GM12878 (cell line): ENCODE data around the gene DIAPH1. TPM values are rescaled to one million over a fixed set of nuclear protein-coding genes. Genes with fewer than 3 reads are reported as not detected.

Experiments used
- BCL11A ChIP-seq: IDR thresholded peaks from 2 replicates; pipeline ENCODE4 v1.6.1; 2011; ENCODE audit warnings: low read depth, low read length
- CREB1 ChIP-seq: IDR thresholded peaks from 2 replicates; pipeline ENCODE4 v1.6.1; 2012; ENCODE audit warnings: low read depth, mild to moderate bottlenecking, inconsistent platforms
- DPF2 ChIP-seq: fragments of 450-650 bp; IDR thresholded peaks from 2 replicates; pipeline ENCODE4 v1.6.1; 2017; ENCODE audit warnings: mild to moderate bottlenecking
- EED ChIP-seq: sonication (generic); IDR thresholded peaks from 2 replicates; pipeline ENCODE4 v1.6.1; 2016; ENCODE audit warnings: antibody characterized with exemption, low read depth
- EGR1 ChIP-seq, 2 experiments: IDR thresholded peaks; 1 replicate in 1 of 2; 2 replicates in 1 of 2; pipeline ENCODE4 v1.6.1; 2011 to 2012; ENCODE audit warnings: low read depth in 2 of 2, low read length in 2 of 2, borderline replicate concordance in 1 of 2, mild to moderate bottlenecking in 1 of 2, moderate library complexity in 1 of 2
- EZH2 ChIP-seq: IDR thresholded peaks from 2 replicates; pipeline ENCODE4 v1.6.1; 2012; ENCODE audit warnings: low read depth, mild to moderate bottlenecking, control low read depth, inconsistent platforms, low read length, borderline replicate concordance; ENCODE audit not compliant: control insufficient read depth
- IRF4 ChIP-seq: IDR thresholded peaks from 2 replicates; pipeline ENCODE4 v1.6.1; 2011; ENCODE audit warnings: low read depth, low read length
- MYC ChIP-seq: IDR thresholded peaks from 2 replicates; pipeline ENCODE4 v1.6.1; 2011; ENCODE audit warnings: mild to moderate bottlenecking, low read length, moderate library complexity, inconsistent platforms; ENCODE audit not compliant: insufficient read depth, insufficient replicate concordance, insufficient read length, severe bottlenecking
- POU2F2 ChIP-seq: IDR thresholded peaks from 3 replicates; pipeline ENCODE4 v1.6.1; 2011; ENCODE audit warnings: low read depth, mild to moderate bottlenecking, low read length, borderline replicate concordance
- RAD21 ChIP-seq: IDR thresholded peaks from 2 replicates; pipeline ENCODE4 v1.6.1; 2011; ENCODE audit warnings: mild to moderate bottlenecking, low read depth, low read length, moderate library complexity; ENCODE audit not compliant: insufficient read depth
- RBBP5 ChIP-seq: fragments of 200-600 bp; sonication (generic); conservative IDR thresholded peaks from 2 replicates; pipeline ENCODE4 v1.6.1; 2016
- YY1 ChIP-seq: IDR thresholded peaks from 2 replicates; pipeline ENCODE4 v1.6.1; 2011; ENCODE audit warnings: low read depth, mild to moderate bottlenecking, low read length
- ZNF207 ChIP-seq: fragments of 450-650 bp; IDR thresholded peaks from 2 replicates; pipeline ENCODE4 v1.6.1; 2014; ENCODE audit warnings: antibody characterized with exemption, mild to moderate bottlenecking, borderline replicate concordance
- ZSCAN29 ChIP-seq: fragments of 450-650 bp; IDR thresholded peaks from 2 replicates; pipeline ENCODE4 v1.6.1; 2017; ENCODE audit warnings: mild to moderate bottlenecking, moderate library complexity
- polyA plus RNA-seq, 11 experiments: library from polyadenylated mRNA; depleted of rRNA in 4 of 11; unstranded in 6 of 11; stranded (reverse) in 5 of 11; fragments of >200 nt; fragmentation: Nextera tagmentation in 4 of 11; fragmentation: Illumina TruSeq in 1 of 11; extraction: Ambion mirVana in 4 of 11; extraction: Trizol in 1 of 11; gene quantifications; 1 replicate in 1 of 11; 2 replicates in 10 of 11; pipeline versions ENCODE4 v1.2.1 to v1.2.3, GENCODE V29; 2011 to 2016; ENCODE audit warnings: inconsistent platforms in 2 of 11, missing spikeins in 2 of 11, low read depth in 1 of 11
- total RNA-seq, 4 experiments: library from RNA; depleted of rRNA in 3 of 4; stranded (reverse); fragments of >200 nt in 3 of 4; fragmentation: Illumina TruSeq in 1 of 4; extraction: Trizol in 1 of 4; gene quantifications; 2 replicates each; pipeline versions ENCODE4 v1.2.1 to v1.2.3, GENCODE V29; 2013 to 2021
- TF ChIP-seq, protein P1 (sequence below): IDR thresholded peaks from 2 replicates; pipeline ENCODE4 v1.6.1; 2012; ENCODE audit warnings: low read length, inconsistent platforms
- TF ChIP-seq, protein P2 (sequence below): IDR thresholded peaks from 2 replicates; pipeline ENCODE4 v1.6.1; 2011; ENCODE audit warnings: low read depth, low read length, improper control_type of control experiment, borderline replicate concordance
- TF ChIP-seq, protein P3 (sequence below): fragments of 150-350 bp; IDR thresholded peaks from 2 replicates; pipeline ENCODE4 v1.6.1; 2016; ENCODE audit warnings: low read depth, low read length
- TF ChIP-seq, protein P4 (sequence below): fragments of 450-650 bp; IDR thresholded peaks from 2 replicates; pipeline ENCODE4 v1.6.1; 2014; ENCODE audit warnings: mild to moderate bottlenecking
- TF ChIP-seq, protein P5 (sequence below), 3 experiments: IDR thresholded peaks in 2 of 3; conservative IDR thresholded peaks in 1 of 3; 2 replicates each; pipeline ENCODE4 v1.5.1; 2011; ENCODE audit warnings: low read depth in 3 of 3, low read length in 3 of 3, mild to moderate bottlenecking in 3 of 3, control low read depth in 2 of 3, moderate library complexity in 2 of 3, inconsistent platforms in 1 of 3, mixed read lengths in 1 of 3; ENCODE audit not compliant: control insufficient read depth in 2 of 3, insufficient read depth in 1 of 3; ENCODE audit errors: extremely low read depth in 1 of 3

The DIAPH1 gene
- total and polyA plus RNA-seq, 10 of the 15 experiments (the other 5 are each of a cell fraction or from before 2014, with no cell fraction given), result 37.8 to 168 (median 59.0) TPM

DNA sequence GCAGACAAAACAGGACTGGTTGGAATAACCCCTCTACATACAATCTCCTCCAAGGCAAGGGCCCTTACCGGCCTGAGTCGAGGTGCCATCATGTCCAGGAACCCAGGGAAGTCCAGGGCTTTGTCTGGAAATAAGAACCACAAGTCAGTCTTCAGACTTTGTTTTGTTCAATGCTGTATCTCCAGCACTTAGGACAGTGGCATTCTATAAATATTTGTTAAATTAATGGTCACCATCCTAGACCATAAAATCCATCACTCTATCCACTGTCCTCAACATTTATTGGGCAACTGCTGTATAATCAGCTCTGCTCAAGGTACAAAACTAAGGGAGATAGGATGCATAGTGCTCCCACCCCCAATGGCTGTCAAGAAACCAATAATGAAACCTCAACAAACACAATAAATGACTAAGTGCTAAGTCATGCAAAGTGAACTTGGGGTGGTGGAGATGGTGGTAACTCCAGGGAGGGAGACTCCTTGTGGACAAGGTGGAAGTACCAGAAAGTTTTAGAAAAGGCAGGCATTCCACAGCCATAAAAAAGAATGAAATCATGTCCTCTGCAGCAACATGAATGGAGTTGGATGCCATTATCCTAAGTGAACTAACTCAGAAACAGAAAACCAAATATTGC lies 23.0 kb upstream of the DIAPH1 start (continued):
- no peak for TF ChIP-seq MYC
- TF ChIP-seq, protein P1, sequence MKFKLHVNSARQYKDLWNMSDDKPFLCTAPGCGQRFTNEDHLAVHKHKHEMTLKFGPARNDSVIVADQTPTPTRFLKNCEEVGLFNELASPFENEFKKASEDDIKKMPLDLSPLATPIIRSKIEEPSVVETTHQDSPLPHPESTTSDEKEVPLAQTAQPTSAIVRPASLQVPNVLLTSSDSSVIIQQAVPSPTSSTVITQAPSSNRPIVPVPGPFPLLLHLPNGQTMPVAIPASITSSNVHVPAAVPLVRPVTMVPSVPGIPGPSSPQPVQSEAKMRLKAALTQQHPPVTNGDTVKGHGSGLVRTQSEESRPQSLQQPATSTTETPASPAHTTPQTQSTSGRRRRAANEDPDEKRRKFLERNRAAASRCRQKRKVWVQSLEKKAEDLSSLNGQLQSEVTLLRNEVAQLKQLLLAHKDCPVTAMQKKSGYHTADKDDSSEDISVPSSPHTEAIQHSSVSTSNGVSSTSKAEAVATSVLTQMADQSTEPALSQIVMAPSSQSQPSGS, result no peak
- TF ChIP-seq, protein P2, sequence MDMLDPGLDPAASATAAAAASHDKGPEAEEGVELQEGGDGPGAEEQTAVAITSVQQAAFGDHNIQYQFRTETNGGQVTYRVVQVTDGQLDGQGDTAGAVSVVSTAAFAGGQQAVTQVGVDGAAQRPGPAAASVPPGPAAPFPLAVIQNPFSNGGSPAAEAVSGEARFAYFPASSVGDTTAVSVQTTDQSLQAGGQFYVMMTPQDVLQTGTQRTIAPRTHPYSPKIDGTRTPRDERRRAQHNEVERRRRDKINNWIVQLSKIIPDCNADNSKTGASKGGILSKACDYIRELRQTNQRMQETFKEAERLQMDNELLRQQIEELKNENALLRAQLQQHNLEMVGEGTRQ, result no peak
- no peak for TF ChIP-seq EGR1 (IDR thresholded peaks at IDR 0.05; ENCODE audit: borderline replicate concordance in 1 of 2, low read depth in 2 of 2, low read length in 2 of 2)
- peak; percentile 43; the same call in 1 of the 3 replicates for TF ChIP-seq POU2F2
- peak; percentile 39; the same call in 1 of the 2 replicates for TF ChIP-seq RAD21
- TF ChIP-seq EZH2, result no peak
- TF ChIP-seq IRF4, result peak; percentile 61; the same call in 1 of the 2 replicates
- no peak for TF ChIP-seq BCL11A
- TF ChIP-seq, protein P3, sequence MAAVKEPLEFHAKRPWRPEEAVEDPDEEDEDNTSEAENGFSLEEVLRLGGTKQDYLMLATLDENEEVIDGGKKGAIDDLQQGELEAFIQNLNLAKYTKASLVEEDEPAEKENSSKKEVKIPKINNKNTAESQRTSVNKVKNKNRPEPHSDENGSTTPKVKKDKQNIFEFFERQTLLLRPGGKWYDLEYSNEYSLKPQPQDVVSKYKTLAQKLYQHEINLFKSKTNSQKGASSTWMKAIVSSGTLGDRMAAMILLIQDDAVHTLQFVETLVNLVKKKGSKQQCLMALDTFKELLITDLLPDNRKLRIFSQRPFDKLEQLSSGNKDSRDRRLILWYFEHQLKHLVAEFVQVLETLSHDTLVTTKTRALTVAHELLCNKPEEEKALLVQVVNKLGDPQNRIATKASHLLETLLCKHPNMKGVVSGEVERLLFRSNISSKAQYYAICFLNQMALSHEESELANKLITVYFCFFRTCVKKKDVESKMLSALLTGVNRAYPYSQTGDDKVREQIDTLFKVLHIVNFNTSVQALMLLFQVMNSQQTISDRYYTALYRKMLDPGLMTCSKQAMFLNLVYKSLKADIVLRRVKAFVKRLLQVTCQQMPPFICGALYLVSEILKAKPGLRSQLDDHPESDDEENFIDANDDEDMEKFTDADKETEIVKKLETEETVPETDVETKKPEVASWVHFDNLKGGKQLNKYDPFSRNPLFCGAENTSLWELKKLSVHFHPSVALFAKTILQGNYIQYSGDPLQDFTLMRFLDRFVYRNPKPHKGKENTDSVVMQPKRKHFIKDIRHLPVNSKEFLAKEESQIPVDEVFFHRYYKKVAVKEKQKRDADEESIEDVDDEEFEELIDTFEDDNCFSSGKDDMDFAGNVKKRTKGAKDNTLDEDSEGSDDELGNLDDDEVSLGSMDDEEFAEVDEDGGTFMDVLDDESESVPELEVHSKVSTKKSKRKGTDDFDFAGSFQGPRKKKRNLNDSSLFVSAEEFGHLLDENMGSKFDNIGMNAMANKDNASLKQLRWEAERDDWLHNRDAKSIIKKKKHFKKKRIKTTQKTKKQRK, result no peak
- TF ChIP-seq, protein P4, sequence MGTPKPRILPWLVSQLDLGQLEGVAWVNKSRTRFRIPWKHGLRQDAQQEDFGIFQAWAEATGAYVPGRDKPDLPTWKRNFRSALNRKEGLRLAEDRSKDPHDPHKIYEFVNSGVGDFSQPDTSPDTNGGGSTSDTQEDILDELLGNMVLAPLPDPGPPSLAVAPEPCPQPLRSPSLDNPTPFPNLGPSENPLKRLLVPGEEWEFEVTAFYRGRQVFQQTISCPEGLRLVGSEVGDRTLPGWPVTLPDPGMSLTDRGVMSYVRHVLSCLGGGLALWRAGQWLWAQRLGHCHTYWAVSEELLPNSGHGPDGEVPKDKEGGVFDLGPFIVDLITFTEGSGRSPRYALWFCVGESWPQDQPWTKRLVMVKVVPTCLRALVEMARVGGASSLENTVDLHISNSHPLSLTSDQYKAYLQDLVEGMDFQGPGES, result no peak
- peak; percentile 49; the same call in 1 of the 2 replicates for TF ChIP-seq EED
- no peak for TF ChIP-seq ZSCAN29
- TF ChIP-seq YY1, result peak; percentile 69
- no peak for TF ChIP-seq ZNF207
- no peak for TF ChIP-seq CREB1
- no peak for TF ChIP-seq RBBP5
- TF ChIP-seq, protein P5, sequence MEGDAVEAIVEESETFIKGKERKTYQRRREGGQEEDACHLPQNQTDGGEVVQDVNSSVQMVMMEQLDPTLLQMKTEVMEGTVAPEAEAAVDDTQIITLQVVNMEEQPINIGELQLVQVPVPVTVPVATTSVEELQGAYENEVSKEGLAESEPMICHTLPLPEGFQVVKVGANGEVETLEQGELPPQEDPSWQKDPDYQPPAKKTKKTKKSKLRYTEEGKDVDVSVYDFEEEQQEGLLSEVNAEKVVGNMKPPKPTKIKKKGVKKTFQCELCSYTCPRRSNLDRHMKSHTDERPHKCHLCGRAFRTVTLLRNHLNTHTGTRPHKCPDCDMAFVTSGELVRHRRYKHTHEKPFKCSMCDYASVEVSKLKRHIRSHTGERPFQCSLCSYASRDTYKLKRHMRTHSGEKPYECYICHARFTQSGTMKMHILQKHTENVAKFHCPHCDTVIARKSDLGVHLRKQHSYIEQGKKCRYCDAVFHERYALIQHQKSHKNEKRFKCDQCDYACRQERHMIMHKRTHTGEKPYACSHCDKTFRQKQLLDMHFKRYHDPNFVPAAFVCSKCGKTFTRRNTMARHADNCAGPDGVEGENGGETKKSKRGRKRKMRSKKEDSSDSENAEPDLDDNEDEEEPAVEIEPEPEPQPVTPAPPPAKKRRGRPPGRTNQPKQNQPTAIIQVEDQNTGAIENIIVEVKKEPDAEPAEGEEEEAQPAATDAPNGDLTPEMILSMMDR (IDR thresholded peaks at IDR 0.05 in 2 of 3, conservative IDR thresholded peaks at IDR 0.05 in 1 of 3; ENCODE audit: control insufficient read depth in 2 of 3, extremely low read depth in 1 of 3, insufficient read depth in 1 of 3, low read depth in 3 of 3, low read length in 3 of 3), result peak in 1 of 3 experiments; percentile 14; a peak in 1 of 6 replicates
- TF ChIP-seq DPF2, result no peak
